GM20000 (cell line): Measurements from ENCODE around the gene SHC3.

Experiments used
- DNase-seq: peaks from one replicate; pipeline ENCODE4 v3.0.0; 2012; ENCODE audit warnings: low spot score
- TF ChIP-seq, protein P1 (sequence below): IDR thresholded peaks from 2 replicates; pipeline ENCODE4 v1.5.1; 2012; ENCODE audit warnings: mild to moderate bottlenecking, control low read depth; ENCODE audit errors: extremely low read depth, missing control alignments

The SHC3 gene

DNA sequence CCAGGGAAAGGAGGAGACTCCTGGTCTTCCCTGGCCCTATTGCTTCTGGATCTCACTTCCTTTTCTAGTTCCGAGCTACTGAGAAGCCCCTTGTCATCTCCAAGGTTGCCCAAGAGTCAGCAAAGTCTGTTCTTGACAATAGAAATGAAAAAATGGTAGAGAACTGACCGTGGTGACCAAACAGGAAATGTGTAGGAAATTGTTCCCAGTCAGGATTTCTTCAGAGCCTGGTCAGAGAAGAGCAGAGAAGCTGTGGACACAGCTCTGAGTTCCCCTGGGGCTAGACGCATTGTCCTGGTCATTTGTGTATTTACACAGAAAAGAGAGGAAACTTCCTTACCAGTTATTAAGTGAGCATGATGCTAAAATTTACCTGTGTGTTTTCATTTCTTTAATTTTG, 151.7 kb downstream of the SHC3 start:
- no peak for DNase-seq
- TF ChIP-seq, protein P1, sequence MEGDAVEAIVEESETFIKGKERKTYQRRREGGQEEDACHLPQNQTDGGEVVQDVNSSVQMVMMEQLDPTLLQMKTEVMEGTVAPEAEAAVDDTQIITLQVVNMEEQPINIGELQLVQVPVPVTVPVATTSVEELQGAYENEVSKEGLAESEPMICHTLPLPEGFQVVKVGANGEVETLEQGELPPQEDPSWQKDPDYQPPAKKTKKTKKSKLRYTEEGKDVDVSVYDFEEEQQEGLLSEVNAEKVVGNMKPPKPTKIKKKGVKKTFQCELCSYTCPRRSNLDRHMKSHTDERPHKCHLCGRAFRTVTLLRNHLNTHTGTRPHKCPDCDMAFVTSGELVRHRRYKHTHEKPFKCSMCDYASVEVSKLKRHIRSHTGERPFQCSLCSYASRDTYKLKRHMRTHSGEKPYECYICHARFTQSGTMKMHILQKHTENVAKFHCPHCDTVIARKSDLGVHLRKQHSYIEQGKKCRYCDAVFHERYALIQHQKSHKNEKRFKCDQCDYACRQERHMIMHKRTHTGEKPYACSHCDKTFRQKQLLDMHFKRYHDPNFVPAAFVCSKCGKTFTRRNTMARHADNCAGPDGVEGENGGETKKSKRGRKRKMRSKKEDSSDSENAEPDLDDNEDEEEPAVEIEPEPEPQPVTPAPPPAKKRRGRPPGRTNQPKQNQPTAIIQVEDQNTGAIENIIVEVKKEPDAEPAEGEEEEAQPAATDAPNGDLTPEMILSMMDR = no peak

DNA sequence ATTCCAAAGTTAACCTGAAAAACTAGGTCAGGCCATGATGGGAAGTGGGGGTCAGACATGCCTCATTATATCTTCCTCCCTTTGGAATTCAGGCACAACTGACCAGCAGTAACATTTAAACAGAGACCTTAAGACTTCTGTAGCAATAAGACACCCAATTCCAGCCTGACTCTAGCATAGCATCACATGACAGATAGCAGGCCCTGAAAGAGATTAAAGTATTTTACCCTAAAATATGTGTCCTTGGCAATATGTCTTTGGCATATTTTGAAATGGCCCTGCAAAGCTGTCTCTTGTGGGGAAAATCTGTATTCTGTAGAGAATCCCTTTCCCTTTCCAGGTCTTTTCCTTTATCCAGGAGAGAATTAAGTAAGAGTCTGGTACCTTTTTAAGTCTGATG, 153.1 kb downstream of the SHC3 start:
- TF ChIP-seq, protein P1 = no peak
- DNase-seq = no peak

DNA sequence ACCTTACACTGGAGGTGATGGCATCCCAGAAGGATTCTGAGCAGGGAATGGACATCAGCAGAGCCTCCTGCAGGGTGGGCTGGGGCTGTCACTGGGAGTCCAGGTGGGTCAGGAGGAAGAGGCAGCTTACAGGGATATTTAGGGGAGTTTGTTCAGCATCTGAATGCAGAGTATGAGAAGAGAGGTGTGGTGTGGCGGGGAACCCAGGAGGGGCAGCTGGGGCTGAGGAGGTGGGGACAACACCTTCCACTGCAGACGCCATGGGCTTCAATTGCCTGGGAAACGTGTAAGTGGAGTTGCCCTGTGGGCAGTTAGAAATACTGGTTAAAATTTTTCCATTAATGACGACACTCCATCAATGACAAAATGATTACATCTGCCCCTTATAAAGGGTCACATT, 153.9 kb downstream of the SHC3 start:
- TF ChIP-seq, protein P1 = no peak
- DNase-seq = no peak

DNA sequence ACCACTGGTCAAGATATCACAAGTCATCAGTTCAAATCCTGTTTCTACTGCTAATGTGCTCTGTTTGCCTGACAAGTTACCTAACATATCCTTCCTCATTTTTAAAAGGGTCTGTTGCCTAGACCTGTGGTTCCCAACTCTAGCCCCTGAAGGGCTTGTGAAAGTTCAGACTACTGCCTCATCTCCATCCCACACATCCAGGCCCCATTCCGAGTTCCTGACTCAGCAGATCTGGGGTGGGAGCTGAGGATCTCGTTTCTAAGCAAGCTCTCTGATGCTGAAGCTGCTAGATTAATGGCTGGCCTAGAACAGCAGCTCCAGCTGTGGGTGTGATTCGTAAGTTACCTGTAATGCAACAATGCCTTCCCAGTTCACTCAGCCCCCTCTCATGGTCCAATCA, 154.9 kb downstream of the SHC3 start:
- TF ChIP-seq, protein P1 = no peak
- DNase-seq = no peak

DNA sequence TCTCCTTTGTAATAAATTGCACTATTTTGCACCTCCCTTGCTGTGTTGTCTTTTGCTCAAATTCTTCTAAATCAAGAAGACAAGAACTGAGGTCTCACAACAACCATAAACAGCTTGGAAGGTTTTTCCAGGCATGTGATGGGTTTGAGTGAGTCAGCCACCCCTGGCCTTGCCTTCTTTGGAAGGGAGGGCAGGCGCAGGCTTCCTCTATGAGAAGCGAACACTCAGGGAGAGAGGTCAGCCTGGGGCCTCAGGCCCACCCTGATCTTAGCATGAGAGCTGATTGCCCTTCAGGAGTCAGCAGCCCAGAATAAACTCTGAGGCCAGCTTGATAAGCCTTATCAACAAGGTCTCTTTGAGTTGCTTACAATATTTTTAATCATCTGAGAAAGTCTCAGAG, 155.7 kb downstream of the SHC3 start:
- TF ChIP-seq, protein P1 = no peak
- no peak for DNase-seq

GRCh38 chr9:89022001-89022759, 156.4 kb downstream of the SHC3 start:
- TF ChIP-seq, protein P1 = no peak

DNA sequence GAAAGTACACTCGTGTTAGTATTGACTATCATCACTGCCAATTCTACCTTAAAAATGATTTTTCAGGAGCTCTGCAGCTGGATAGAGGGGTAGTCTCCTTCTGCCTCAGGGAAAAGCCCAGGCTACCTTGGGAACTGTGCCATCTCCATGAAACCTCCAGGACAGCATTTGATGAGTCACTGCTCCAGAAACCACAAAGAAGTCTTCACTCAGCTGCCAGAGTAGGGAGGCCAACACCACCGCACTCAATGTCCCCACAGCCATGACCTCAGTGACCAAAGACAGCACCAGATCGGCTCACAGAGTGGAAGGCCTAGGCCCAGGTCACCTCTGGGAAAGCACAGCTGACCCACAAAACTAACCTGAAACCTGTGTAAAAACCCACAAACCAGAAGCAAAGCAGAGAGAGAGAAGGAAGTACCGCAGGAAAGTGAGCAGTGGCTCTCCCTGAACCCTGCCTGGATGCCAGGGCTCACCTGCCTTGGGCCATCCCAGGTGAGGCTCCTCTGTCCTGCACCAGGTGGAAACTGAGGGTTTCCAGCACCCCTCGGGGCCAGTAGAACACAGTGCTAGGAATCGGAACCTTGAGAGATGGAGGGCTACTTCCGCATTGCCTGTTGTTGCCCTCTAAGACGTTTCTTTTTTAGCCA, 157.3 kb downstream of the SHC3 start:
- TF ChIP-seq, protein P1 = no peak

More at GRCh38 chr9:89022001-89022759, 156.4 kb downstream of the SHC3 start:
- DNase-seq = no peak

More for the DNA sequence above, 157.3 kb downstream of the SHC3 start:
- DNase-seq = no peak
